Measurements from ENCODE around the gene STXBP1.
"Not testable (repeated sequence)": the region's sequence is repeated elsewhere in the genome, so short reads cannot be mapped to it uniquely, and the experiment has no call there.

Gene STXBP1

GRCh38 chr9:127621339-127621970, 9.4 kb downstream of the STXBP1 start:
- DNase-seq (ENCODE audit: low spot score), result not testable (repeated sequence)

GRCh38 chr9:127626752-127627493, 14.8 kb downstream of the STXBP1 start:
- no peak for DNase-seq (ENCODE audit: low spot score)

- no peak for DNase-seq (ENCODE audit: low spot score)
These were observed 15.4 kb downstream of the STXBP1 start for GRCh38 chr9:127627494-127627855.

GRCh38 chr9:127628758-127629467, 16.8 kb downstream of the STXBP1 start:
- DNase-seq (ENCODE audit: low spot score), result no peak

- no peak for DNase-seq (ENCODE audit: low spot score)
These were observed 17.5 kb downstream of the STXBP1 start for GRCh38 chr9:127629468-127630081.

GRCh38 chr9:127633216-127633862, 21.3 kb downstream of the STXBP1 start:
- DNase-seq (ENCODE audit: low spot score), result no peak

GRCh38 chr9:127634021-127634420, 21.9 kb downstream of the STXBP1 start:
- DNase-seq (ENCODE audit: low spot score), result no peak

GRCh38 chr9:127634698-127635097, 22.6 kb downstream of the STXBP1 start:
- no peak for DNase-seq (ENCODE audit: low spot score)

GRCh38 chr9:127635201-127635735, 23.2 kb downstream of the STXBP1 start:
- DNase-seq (ENCODE audit: low spot score), result no peak

- DNase-seq (ENCODE audit: low spot score), result peak; percentile 66
These were observed 25.3 kb downstream of the STXBP1 start for GRCh38 chr9:127637322-127637847.

- no peak for DNase-seq (ENCODE audit: low spot score)
These were observed 28.9 kb downstream of the STXBP1 start for GRCh38 chr9:127640908-127641545.

GRCh38 chr9:127642082-127642740, 30.1 kb downstream of the STXBP1 start:
- no peak for DNase-seq (ENCODE audit: low spot score)

GRCh38 chr9:127644146-127644827, 32.2 kb downstream of the STXBP1 start:
- DNase-seq (ENCODE audit: low spot score), result no peak

GRCh38 chr9:127644943-127645342, 32.9 kb downstream of the STXBP1 start:
- no peak for DNase-seq (ENCODE audit: low spot score)

- DNase-seq (ENCODE audit: low spot score), result no peak
These were observed 35.4 kb downstream of the STXBP1 start for GRCh38 chr9:127647451-127647850.

- no peak for DNase-seq (ENCODE audit: low spot score)
These were observed 38.4 kb downstream of the STXBP1 start for GRCh38 chr9:127650518-127650917.

- no peak for DNase-seq (ENCODE audit: low spot score)
These were observed 39.9 kb downstream of the STXBP1 start for GRCh38 chr9:127651697-127652610.

- DNase-seq (ENCODE audit: low spot score), result no peak
These were observed 40.7 kb downstream of the STXBP1 start for GRCh38 chr9:127652733-127653132.

- DNase-seq (ENCODE audit: low spot score), result peak; percentile 11
These were observed 42.5 kb downstream of the STXBP1 start for GRCh38 chr9:127654619-127655018.
